Stimulated activated CD4-positive, alpha-beta T cell treated with anti-CD3 and anti-CD28 coated beads, Interleukin-2, amount 100 ng/mL, for 48 hours (primary cell): ENCODE results near the gene OSBPL3.

Source experiments
- DNase-seq, 2 donors: peaks; one replicate each; pipeline ENCODE4 v3.0.0-alpha.2; 2020

Gene OSBPL3

DNA sequence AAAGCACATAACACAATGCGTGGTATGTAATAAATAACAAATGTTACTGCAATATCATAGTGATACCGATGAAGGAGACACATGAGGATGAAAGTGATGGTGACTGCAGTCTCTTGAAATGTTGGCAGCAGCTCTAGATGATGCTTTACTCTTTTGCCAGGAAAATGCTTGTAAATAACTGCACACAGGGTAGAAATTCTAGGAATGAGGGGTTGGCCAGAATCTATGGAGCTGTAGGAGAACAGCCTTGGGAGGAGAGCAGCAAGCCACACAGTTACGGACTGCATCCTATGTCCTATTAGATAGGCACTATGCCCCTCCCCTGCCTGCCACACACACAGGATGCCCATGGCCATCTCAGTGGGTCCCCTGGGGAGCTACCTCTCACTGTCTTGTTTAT lies 125.1 kb downstream of the OSBPL3 start:
- no peak for DNase-seq

DNA sequence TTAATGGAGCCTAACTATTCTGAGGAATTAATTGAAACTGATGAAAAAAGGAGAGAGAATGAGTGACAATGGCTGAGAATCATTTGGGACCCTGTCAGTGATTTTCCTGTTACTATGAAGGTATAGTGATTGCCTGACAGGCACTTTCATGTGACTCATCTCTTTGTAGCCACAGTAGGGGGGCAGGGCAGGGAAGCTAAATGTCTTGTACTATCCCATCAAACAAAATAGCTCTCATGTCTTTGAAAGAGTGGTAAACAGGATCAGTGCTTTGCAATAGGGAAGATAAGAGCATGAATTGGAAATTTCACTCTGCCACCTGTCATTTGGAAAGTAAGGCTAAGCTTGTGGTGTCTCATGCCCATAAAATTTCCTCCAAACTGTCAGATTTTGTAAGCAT lies 128.2 kb downstream of the OSBPL3 start:
- DNase-seq: peak in 1 of 2 donors; percentile 17

DNA sequence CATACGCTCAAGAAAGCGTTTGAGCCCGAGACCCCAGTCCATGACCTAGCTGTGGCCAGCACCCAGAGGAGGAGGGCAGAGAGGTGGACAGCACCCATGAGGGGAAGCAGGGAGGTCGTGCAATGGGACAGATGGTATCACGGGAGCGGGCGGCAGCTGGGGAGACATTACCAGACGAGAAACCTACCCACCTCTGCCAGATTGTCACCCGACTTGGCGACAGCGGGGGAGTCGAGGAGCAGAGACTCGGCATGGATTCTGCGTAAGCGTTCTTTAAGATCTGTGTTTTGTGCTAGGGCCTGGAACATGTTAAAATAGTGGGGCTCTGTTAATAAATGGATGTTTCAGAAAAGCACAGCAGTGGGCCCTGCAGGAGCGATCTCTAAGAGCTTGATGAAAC lies 131.1 kb downstream of the OSBPL3 start:
- no peak for DNase-seq

DNA sequence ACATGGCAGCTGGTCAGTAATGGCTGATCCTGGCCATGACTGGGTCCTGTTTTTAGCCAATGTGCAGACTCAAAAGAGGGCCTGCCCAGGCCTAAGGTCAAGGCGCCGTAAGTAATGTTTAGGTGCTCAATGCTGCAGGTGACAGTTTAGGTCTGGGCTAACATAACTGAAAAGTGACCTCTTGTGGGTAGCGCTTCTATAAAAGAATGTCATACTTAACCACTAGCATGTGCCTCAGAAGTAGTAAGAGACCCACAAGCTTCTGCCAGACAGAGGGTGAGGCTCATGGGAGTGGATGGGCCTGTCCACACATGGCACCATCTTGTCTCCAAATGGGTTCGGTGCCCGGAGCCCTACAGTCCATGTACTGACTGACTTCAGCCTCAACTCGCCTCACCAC lies 132.2 kb downstream of the OSBPL3 start:
- DNase-seq: no peak

DNA sequence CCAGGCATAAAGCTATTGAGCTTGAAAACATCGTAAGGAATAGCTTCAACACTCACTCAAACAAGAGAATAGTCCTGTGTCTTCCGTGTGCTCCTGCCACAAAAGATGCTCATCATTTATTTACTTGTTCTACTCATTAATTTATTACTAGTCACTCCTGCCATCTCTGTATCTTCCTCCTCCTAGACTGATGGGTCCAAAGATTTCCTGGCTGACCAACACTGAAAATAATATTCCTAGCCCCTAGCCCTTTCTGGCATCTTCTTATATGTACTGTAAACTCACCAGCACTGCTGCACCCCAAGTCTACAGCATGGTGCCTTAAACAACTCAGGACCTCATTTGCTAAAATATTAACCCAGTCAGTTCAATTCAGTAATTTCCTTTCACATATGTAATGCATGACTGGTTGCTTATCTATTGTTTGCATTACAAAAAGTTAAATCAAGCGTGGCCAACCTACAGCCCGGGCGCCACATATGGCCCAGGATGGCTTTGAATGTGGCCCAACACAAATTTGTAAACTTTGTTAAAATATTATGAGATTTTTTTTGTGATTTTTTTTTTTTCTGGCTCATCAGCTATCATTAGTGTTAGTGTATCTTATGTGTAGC lies 136.1 kb downstream of the OSBPL3 start:
- no peak for DNase-seq

DNA sequence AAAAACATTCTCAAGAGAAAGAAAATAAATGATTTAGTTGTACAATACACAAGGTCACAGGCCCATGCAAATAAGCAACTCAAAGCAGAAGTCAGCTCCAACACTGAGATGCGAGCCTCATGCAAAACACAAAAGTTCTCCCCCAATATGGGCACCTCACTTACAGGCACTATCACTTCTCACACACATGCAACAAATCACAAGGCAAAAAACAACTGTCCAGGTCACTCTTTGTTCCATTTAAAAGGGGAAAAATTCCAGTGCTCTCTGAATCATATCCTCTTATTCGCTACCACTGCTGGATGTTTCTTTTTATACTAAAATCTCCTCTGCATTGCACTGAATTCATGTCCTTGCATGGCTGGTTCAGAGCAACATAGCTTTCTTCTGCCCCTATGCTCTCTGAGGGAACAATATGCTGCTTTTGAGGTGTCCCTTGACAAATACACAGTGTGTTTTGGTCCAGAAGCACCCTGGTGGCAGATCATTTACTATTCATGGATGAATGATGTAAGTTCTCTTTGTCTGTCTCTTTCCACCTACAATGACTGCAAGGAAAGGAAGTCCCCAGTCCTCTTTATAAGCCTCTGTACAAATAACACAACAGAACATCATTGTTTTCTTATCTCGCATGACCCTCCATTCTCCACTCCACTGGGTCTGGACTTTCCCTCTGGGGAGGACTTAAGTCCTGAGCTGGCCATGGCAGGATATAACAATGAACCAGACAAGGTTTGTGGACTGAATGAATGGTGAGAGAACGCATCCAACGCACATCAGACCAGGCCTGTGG lies 137.3 kb downstream of the OSBPL3 start:
- DNase-seq: no peak

DNA sequence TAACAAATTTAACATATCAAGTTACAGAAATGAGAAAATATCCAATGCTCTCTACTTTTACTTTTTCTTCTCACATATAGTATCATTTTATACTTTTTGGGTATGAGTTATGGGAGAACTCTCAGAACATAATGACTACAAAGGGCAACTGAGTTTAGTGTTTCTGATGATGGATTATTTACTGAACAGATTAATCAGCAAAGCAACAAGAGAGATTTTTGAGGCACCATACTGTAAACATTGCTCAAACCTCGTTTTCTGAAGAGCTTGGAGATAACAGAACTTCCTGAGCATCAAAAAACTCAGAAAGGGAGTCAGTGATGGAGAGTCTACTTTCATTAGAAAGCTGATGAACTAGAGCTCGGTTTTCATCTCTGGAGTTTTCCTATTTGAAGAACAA lies 137.9 kb downstream of the OSBPL3 start:
- DNase-seq: no peak

DNA sequence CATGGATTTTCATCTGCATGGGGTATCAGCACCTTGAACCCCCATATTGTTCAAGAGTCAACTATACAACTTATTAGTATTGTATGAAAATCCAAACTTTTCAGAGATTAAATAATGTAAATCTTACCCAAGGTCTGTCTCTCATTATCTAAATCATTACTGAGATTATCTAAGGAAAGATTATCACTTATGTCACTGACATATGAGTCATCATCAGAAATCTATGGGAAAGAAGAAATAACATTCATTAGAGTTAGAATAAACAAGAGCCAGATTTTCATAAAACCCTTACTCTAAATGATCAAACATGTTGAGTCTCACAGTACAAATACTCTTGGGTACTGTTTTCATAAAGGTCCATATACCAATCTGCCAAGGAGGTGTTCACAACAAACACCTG lies 139.4 kb downstream of the OSBPL3 start:
- no peak for DNase-seq

DNA sequence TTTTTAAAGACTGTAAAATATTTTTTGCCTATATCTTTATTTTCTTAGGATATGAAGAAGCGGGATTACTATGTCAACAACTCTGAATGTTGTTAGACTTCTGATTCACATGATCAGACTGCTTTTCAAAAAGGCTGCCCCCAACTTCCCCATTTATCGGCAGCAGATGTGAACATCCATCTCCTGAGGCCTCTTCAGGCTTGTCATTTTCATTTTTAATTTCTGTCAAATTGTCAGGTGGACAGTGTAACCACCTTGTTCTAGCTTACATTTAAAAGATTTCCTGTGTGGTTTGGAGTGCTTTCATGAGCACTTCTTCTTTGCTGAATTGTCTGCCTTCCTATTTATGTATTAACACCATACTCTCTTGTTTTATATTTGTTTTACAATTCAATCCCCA lies 143.9 kb downstream of the OSBPL3 start:
- no peak for DNase-seq

DNA sequence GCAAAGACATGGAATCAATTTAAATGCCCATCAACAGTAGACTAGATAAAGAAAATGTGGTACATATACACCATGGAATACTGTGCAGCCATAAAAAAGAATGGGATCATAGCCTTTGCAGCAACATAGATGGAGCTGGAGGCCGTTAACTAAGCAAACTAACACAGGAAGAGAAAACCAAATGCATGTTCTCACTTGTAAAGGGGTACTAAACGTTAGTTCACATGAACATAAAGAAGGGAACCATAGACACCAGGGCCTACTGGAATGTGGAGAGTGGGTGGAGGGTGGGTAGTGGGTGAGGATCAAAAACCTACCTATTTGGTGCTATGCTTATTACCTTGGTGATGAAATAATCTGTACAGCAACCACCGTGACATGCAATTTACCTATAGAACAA lies 144.3 kb downstream of the OSBPL3 start:
- DNase-seq: no peak

DNA sequence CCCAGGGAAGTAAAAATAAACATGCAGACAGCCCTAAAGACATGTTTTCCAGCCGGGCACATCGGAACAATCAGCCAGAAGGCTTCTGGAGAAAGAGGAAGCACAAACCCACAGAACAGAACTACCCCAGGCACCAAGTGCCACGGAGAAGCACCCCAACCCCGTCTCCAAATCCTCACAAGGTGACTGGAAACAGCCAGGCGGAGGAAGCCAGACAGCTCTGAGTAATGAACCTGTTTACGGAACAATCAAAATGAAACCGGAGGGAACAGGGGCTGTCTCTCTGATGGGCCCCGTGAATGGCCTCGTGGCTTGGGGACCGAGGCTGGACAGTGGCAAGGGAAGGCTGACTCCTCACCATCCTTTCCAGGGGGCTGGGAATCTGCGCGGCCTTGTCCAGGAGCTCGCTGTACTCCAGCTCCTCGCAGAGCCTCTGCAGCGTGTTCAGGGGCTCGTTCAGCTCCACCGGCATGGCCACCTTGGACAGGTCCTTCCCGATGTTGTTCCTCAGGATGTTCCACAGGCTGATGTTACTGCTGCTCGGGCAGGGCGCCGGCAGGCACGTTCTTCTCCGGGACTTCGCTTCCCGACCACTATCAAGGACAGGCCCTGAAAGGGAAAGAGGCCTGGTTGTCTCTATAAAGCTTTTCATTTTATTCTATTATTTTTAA lies 145.7 kb downstream of the OSBPL3 start:
- no peak for DNase-seq

DNA sequence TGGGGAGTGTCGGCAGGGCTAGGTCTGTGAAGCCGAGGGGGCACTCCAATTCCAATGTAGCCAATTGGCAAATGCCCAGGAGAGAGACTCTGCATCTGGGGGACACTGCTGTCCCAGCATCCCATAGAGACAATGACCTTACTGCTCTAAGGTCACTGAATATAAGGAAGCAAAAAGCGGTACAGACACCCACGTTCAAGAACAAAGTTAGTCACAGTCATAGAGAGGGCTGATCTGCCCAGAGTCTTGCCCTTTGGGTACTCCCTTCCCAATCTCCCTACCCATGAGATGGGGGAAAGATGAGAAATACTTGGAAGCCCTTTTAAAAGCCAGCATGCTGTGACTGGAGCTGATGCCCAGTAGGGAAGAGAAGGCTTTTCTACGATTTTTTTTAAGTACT lies 146.4 kb downstream of the OSBPL3 start:
- no peak for DNase-seq

DNA sequence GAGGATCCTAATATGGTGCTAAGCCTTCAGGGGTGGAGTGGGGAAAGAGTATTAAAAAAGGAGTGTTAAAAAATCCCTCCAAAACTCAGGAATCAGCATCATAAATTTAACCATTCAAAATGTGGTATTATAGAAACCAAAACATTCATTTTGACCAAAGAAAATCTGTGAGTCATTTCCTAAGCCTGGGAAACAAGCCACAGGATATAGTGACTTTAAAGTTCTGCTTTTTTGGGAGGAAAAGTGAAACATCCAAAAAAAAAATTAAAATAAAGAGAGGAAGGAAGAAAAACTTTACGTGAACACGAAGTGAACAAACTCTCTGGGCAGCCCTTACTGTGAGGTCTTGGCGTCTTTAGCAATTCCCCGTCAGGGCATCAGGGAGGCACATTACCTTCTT lies 148.7 kb downstream of the OSBPL3 start:
- no peak for DNase-seq

DNA sequence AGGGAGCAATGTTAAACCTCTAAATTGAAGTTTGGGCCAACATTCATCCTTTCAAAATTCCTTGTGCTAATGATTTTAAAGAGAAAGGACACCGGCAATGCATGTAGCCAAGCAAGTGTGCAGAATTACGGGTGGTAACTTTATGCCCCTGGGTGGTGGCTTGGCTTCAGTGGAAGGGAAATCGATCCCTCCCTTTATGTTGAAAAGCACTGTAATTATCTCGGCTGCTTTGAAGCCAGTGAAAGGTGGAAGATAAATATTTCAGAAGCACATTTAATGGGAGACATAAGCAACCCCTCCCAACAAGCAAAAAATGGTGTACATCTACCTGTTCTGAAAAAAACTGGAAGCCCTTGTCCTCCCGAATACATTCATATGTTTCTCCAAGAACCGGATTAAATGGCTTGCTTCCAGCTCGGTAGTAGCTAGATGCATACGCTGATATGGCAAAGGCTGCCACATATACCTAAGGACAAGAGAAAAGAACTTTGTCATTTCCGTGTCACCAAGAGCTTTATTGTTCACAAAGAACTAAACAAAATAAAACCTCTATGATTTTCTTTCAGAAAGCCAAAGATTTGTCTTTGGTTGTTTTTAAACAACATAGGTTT lies 149.4 kb downstream of the OSBPL3 start:
- no peak for DNase-seq

DNA sequence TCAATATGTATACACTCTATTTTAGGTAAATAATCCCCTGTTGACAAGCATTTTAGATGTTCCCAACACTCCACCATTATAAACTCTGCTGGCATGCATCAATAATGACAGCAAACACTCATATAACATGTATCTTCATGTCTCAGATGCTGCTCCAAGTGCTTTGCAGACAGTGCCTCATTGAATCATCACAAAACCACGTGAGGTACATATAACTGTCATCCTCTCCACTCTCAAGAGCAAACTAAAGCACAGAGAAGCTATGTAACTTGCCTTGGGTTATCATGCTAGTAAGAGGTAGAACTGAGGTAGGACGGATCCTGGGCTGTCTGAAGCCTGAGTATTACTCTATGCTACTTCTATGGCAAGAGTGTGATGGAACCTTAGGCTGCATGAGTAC lies 150.2 kb downstream of the OSBPL3 start:
- no peak for DNase-seq

DNA sequence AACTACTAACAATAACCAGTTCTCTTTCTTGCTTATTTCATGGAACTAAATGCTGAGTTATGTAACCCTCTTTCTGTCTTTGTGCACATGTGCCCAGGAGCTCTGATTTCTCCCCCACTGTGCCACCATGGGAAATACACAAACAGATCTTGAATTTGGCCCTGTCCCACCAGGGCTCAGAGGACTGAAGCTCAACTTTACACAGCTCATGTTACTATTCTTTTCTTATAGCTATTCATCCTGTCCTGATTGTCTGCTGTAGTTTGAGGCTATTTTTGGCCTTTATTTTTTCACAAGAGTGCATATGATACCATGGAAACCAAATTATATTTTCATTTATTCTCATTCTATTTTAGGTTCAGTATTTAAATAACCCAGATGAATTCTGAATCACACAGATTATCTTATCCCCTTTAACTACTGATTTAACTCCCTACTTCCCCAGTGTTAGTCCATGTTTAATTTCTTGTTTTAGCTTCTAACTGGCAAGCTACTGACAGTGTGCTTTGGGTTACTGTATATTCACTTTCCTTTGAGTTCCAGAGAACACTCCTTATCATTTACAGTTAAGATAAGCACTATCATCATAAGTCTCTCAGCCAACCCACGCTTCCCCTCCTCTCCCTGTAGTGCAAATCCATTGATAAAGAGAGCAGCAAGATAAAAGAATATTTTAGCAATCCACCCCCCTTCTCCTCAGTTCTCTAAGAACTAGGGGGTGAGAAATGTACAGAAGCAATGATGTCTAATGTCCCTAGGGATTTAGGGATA lies 150.9 kb downstream of the OSBPL3 start:
- no peak for DNase-seq

DNA sequence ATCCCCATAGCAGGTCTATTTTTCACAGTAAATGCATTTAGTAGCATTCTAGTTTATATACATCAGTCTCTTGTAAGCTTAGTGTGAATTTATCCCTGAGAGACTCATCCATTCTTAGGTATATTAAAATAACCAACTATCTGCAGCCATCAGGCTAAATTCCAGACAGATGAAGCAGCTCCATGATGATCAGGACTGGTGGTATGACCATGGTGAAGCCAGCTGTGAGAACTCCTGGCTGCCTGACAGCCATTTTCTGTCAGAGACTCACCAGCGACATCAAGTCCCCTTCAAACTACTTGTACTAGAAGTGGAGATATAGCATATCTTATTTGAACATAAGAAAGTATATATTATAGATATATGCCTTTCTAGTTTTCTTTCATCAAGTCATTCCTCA lies 152.4 kb downstream of the OSBPL3 start:
- DNase-seq: no peak

DNA sequence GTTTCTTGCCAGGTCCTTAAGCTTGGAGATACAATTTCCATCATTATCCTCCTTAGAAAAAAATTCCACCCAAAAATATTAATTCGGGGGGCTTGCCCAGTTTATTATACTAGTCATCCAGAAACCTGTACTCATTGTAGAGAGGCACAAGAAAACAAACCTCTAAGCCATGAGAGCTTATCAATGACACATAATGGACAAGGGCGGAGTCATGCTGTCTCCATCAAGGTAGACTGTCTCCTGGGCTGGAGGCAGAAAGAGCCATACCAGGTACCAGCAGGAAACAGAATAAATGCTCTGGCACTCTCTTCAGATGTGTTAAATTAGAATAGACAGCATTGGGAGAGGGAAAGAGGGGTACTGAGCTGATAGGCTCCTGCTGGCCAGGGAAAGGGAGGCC lies 153.0 kb downstream of the OSBPL3 start:
- no peak for DNase-seq

DNA sequence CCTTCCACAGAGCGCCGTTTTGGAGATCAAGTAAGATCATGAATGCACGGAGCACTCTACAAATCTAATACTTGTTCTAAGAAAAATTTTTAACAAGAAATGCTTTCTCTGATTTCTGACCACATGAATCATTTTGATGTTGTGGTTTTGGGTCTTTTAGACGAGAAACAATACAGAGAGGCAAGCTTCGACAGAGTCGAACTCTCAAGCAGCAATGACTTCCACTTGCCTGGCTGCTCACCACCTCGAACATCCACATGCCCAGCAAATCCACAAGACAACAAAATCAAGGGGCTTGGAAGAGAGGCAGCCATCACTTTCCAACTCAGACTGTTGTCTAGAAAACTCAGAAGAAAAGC lies 153.3 kb downstream of the OSBPL3 start:
- no peak for DNase-seq

DNA sequence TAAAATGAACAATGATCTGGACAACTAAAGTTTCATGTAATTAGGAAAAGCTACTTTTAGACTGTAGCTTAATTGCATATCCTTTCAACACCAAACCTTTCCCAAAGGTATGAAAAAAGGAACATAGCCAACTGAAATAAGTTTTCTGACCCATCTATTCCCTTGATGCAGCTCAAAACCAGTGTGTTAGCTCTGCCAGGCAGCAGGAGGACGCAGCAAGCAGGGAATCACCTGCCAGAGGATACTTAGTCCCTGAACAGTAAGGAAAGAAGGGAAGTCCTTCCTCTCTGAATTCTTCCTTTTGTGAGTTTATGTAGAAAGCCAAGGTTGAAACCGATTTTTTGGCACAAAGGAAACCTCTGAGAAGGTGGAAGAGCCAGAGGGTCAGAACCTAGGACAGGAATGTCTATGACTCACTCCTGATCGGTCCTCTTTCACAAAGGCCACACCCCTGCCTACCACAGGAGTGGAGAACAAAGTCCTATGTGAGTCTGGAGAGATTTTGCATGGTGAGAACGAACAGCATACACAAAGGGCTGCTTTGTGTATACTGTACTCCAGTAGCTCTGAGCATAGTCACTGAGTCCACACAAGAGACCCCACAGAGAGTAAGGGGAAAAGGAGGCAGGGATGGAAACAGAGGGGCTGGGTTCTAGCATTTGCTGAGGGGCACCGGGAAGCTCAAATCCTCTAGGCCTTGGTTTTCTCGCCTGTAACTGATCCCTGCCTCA lies 153.9 kb downstream of the OSBPL3 start:
- DNase-seq: no peak

DNA sequence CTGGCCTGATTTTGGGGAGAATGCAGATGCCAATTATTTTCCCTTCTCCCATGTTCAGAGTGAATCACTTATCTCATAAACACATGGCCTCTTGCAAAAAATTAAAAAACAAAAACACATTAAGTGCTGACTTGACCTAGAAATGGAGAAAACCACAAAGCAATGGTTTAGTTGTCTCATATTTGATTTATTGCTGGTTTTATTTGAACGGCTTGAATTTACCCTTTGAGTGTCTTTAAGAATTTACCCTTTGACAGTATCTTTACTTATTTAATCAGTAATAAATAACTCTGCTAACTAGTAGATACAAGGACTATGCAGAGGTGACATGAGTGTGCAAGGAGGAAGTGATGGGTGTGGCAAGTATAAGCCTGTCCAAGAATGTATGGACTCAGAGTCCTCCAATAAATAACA lies 154.6 kb downstream of the OSBPL3 start:
- no peak for DNase-seq

DNA sequence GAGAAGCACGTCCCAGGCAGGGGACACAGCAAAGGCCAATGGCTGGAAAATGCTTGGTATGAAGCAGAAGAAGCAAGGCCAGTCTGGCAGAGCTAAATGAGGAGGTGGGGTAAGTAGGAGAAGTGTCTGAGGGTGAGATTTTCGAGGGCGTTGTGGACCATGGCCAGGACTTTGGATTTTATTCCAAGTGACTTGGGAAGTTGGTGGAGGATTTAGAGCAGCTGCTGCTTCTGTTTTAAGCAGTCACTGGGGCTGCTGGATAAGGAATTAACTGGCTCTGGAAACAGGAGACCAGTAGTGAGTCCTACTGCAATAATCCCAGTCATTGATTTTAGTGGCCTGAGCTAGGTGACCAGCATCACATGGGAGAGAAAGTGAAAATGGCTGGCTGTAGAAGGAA lies 155.1 kb downstream of the OSBPL3 start:
- DNase-seq: no peak

DNA sequence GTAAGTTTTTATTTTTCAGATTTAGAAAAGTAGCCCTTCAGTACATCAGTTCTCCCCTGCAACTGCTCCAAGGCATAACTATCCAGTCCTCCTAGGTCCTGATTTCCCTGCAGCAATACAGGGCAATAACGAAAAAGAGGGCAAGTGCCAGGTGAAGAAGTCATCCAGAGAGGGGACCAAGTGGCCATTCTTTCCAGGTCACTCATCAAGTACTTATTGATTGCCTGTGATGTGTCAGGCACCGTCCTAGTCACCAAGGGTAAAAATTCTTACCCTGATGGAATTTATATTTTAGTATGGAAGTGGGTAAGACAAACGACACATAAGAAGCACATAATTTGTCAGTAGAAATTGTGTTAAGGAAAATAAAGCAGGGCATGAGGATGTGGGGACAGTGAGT lies 155.6 kb downstream of the OSBPL3 start:
- no peak for DNase-seq
